WTC11 (cell line): Measurements from ENCODE around the gene PARP12. TPM values are rescaled to one million over a fixed set of nuclear protein-coding genes. Genes with fewer than 3 reads are reported as not detected.

ENCODE experiments used
- ATAC-seq: fragments of 200-7000 bp; cut with Tn5 transposase; 2 replicates; pipeline ENCODE4 v1.10.0; 2021; ENCODE audit warnings: mild to moderate bottlenecking, moderate library complexity
- CTCF ChIA-PET: fragments of 300-600 bp; sonication (Branson Sonifier 250); formaldehyde crosslinking; loops from one replicate; lab custom pipeline; 2021; ENCODE audit warnings: antibody characterized with exemption; lab: Charles Lee
- POLR2A ChIA-PET: fragments of 350-600 bp; sonication (Branson Sonifier 250); formaldehyde crosslinking; loops from one replicate; lab custom pipeline; 2021; ENCODE audit warnings: antibody characterized with exemption; lab: Charles Lee
- DNase-seq: peaks from one replicate; pipeline ENCODE4 v3.0.0; 2021; ENCODE audit warnings: low spot score
- H3K27ac Mint-ChIP-seq: 2 replicates; pipeline ENCODE4 v1.8.0; 2021; ENCODE audit warnings: mixed read lengths
- H3K27me3 Mint-ChIP-seq: 2 replicates; pipeline ENCODE4 v1.8.0; 2021; ENCODE audit warnings: low read depth, mild to moderate bottlenecking, moderate library complexity, mixed read lengths
- H3K36me3 Mint-ChIP-seq: 2 replicates; pipeline ENCODE4 v1.8.0; 2021; ENCODE audit warnings: mixed read lengths
- H3K4me1 Mint-ChIP-seq: 2 replicates; pipeline ENCODE4 v1.8.0; 2022; ENCODE audit warnings: mixed read lengths
- H3K4me3 Mint-ChIP-seq: 2 replicates; pipeline ENCODE4 v1.8.0; 2021; ENCODE audit warnings: mild to moderate bottlenecking, moderate library complexity, mixed read lengths
- H3K9me3 Mint-ChIP-seq: 2 replicates; pipeline ENCODE4 v1.8.0; 2021; ENCODE audit warnings: mixed read lengths
- ARID4B ChIP-seq: sonication (generic); formaldehyde crosslinking; IDR thresholded peaks from 2 replicates; pipeline ENCODE4 v1.8.0; 2023; ENCODE audit warnings: missing genetic modification reagents, mild to moderate bottlenecking, borderline replicate concordance
- ATF1 ChIP-seq: sonication (generic); formaldehyde crosslinking; IDR thresholded peaks from 2 replicates; pipeline ENCODE4 v1.8.1; 2023; ENCODE audit warnings: mild to moderate bottlenecking, moderate library complexity, missing genetic modification reagents
- ATF3 ChIP-seq: sonication (generic); formaldehyde crosslinking; conservative IDR thresholded peaks from 2 replicates; pipeline ENCODE4 v1.8.1; 2022; ENCODE audit warnings: mild to moderate bottlenecking, missing genetic modification reagents
- GABPB1 ChIP-seq: sonication (generic); formaldehyde crosslinking; IDR thresholded peaks from 2 replicates; pipeline ENCODE4 v1.8.1; 2023; ENCODE audit warnings: mild to moderate bottlenecking, missing genetic modification reagents
- IRF1 ChIP-seq: sonication (generic); formaldehyde crosslinking; IDR thresholded peaks from 2 replicates; pipeline ENCODE4 v1.8.0; 2023; ENCODE audit warnings: missing genetic modification reagents
- MAX ChIP-seq: sonication (generic); formaldehyde crosslinking; IDR thresholded peaks from 2 replicates; pipeline ENCODE4 v1.8.0; 2022; ENCODE audit warnings: mild to moderate bottlenecking, missing genetic modification reagents
- OVOL2 ChIP-seq: fragments of 250-450 bp; sonication (Bioruptor Pico); IDR thresholded peaks from 2 replicates; pipeline ENCODE4 v1.9.0; 2021; ENCODE audit warnings: mild to moderate bottlenecking, borderline replicate concordance
- RORB ChIP-seq: fragments of 250-450 bp; sonication (Bioruptor Pico); IDR thresholded peaks from 2 replicates; pipeline ENCODE4 v1.9.0; 2021; ENCODE audit warnings: mild to moderate bottlenecking
- TP53 ChIP-seq: sonication (generic); formaldehyde crosslinking; IDR thresholded peaks from 2 replicates; pipeline ENCODE4 v1.8.1; 2023; ENCODE audit warnings: mild to moderate bottlenecking, missing genetic modification reagents
- ZMAT4 ChIP-seq: fragments of 250-450 bp; sonication (Bioruptor Pico); IDR thresholded peaks from 2 replicates; pipeline ENCODE4 v1.9.0; 2021; ENCODE audit warnings: mild to moderate bottlenecking
- ZNF121 ChIP-seq: sonication (generic); formaldehyde crosslinking; IDR thresholded peaks from 2 replicates; pipeline ENCODE4 v1.8.0; 2023; ENCODE audit warnings: missing genetic modification reagents
- total RNA-seq: library from RNA; stranded (reverse); gene quantifications from 3 replicates; pipeline ENCODE4 v1.2.3, GENCODE V29; 2021
- TF ChIP-seq, protein P1 (sequence below): sonication (generic); formaldehyde crosslinking; IDR thresholded peaks from 2 replicates; pipeline ENCODE4 v1.8.1; 2022; ENCODE audit warnings: mild to moderate bottlenecking, missing genetic modification reagents, moderate library complexity, borderline replicate concordance
- TF ChIP-seq, protein P2 (sequence below): sonication (generic); formaldehyde crosslinking; IDR thresholded peaks from 2 replicates; pipeline ENCODE4 v1.8.0; 2022; ENCODE audit warnings: mild to moderate bottlenecking, missing genetic modification reagents

The PARP12 gene
- total RNA-seq, 1 experiment from 2014 or later, result 9.1 TPM

DNA sequence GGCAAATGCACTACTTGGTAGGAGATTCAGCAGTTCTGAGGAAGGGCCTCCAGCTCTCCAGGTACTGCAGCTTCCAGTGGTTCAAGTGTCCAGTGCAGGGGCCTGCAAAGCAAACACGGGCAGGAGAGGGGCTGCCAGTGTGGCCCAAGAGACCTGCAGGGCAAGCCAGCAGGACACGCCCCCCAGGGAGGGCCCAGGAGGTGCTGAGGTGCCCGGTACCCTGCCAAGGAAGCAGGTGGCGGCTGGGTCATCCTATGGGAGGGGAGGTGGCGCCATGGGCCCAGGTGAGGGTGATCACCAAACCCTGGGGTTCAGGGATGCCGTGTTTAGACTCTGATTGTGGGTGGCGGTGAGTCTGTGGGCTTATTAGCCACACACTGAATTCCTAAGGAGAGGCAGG is 45.7 kb downstream of the PARP12 start:
- H3K27ac Mint-ChIP-seq, result no peak overlapping the region
- ATAC-seq, result no peak
- ChIA-PET CTCF (interaction anchor here (1.0 to 2.0 kb wide), 6 partner anchors 11 to 517 kb away, joined by 3 to 12 read pairs (median 5); no protein-coding TSS in a partner anchor), POLR2A (no interaction called here)
- peaks cover 5% of the 10 kb centered on the region for H3K4me1 Mint-ChIP-seq
- no peak overlapping the region for H3K4me3 Mint-ChIP-seq
- no peaks in the 10 kb centered on the region for H3K36me3 Mint-ChIP-seq
- no peak for DNase-seq
- H3K9me3 Mint-ChIP-seq, result no peaks in the 10 kb centered on the region
- no peaks in the 10 kb centered on the region for H3K27me3 Mint-ChIP-seq
- TF ChIP-seq RORB (CRISPR knock-in tag) (no peak), ATF1 (CRISPR knock-in tag) (no peak), OVOL2 (no peak), TP53 (CRISPR knock-in tag) (no peak), ZNF121 (CRISPR knock-in tag) (no peak)
- TF ChIP-seq, protein P1, sequence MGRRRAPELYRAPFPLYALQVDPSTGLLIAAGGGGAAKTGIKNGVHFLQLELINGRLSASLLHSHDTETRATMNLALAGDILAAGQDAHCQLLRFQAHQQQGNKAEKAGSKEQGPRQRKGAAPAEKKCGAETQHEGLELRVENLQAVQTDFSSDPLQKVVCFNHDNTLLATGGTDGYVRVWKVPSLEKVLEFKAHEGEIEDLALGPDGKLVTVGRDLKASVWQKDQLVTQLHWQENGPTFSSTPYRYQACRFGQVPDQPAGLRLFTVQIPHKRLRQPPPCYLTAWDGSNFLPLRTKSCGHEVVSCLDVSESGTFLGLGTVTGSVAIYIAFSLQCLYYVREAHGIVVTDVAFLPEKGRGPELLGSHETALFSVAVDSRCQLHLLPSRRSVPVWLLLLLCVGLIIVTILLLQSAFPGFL (CRISPR knock-in tag), result no peak

DNA sequence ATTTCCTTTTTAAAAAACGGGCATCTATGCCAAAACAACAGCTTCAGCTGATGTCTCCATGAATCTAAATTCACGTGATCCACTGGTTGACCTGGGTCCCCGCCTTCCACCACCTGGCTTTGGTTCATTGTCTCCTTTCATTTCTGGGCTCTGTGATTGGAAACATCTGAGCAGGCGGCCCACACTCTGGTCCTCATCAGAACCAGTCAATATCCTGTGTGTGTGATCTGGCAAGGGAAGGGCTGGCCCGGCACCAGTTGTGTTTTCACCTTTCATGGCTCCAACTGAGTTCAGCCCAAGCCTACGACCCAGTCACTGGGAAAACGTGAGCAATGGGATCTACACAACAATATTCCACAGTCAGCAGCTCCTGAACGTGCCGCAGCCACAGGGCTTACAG is 46.2 kb downstream of the PARP12 start:
- peaks cover 9% of the 10 kb centered on the region for H3K4me1 Mint-ChIP-seq

DNA sequence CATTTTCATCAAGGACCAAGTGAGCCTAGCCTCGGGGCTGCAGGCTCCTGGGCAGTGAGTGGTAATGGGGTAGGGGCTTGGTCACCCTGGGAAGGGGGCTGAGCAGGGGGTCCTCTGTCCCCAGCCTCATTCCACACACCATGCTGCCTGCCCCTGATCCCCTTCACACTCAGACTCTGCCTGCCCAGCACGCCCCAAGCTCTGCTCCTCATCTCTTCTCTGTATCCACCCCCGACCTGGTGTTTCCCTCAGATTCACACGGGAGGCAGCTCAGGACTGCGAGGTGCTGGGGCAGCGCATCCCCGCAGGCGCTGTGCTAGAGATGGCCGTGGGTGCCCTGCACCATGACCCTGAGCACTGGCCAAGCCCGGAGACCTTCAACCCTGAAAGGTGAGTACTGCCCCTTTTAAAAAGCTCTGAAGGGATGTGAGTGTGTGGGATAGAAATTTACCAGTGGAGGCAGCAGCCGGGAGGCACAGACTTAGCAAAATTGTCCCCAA is 47.2 kb downstream of the PARP12 start:
- H3K36me3 Mint-ChIP-seq, result no peaks in the 10 kb centered on the region
- POLR2A ChIA-PET, result no interaction called here
- CTCF ChIA-PET, result interaction anchor here (1.3 kb wide), 1 partner anchor 516 kb away, joined by 4 read pairs; no protein-coding TSS in a partner anchor
- H3K27me3 Mint-ChIP-seq, result no peaks in the 10 kb centered on the region; the same call in 1 of the 2 replicates
- H3K4me3 Mint-ChIP-seq, result no peak overlapping the region
- DNase-seq (no peak), ATAC-seq (no peak)
- H3K27ac Mint-ChIP-seq, result no peak overlapping the region
- peaks cover 14% of the 10 kb centered on the region for H3K4me1 Mint-ChIP-seq
- no peaks in the 10 kb centered on the region for H3K9me3 Mint-ChIP-seq
- no peak for TF ChIP-seq IRF1
- no peak for TF ChIP-seq ZNF121 (CRISPR knock-in tag)
- no peak for TF ChIP-seq ZMAT4 (CRISPR knock-in tag)
- TF ChIP-seq, protein P2, sequence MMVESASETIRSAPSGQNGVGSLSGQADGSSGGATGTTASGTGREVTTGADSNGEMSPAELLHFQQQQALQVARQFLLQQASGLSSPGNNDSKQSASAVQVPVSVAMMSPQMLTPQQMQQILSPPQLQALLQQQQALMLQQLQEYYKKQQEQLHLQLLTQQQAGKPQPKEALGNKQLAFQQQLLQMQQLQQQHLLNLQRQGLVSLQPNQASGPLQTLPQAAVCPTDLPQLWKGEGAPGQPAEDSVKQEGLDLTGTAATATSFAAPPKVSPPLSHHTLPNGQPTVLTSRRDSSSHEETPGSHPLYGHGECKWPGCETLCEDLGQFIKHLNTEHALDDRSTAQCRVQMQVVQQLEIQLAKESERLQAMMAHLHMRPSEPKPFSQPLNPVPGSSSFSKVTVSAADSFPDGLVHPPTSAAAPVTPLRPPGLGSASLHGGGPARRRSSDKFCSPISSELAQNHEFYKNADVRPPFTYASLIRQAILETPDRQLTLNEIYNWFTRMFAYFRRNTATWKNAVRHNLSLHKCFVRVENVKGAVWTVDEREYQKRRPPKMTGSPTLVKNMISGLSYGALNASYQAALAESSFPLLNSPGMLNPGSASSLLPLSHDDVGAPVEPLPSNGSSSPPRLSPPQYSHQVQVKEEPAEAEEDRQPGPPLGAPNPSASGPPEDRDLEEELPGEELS (CRISPR knock-in tag), result no peak
- TF ChIP-seq GABPB1, result no peak

More for the DNA sequence above, 46.2 kb downstream of the PARP12 start:
- H3K9me3 Mint-ChIP-seq, result no peaks in the 10 kb centered on the region
- TF ChIP-seq ATF3 (CRISPR knock-in tag), result no peak
- no peak for TF ChIP-seq ARID4B (CRISPR knock-in tag)
- TF ChIP-seq MAX (CRISPR knock-in tag), result no peak
- TF ChIP-seq, all 79 proteins: peak for 0
- ATAC-seq (no peak), DNase-seq (no peak)
- POLR2A ChIA-PET, result no interaction called here
- CTCF ChIA-PET, result interaction anchor here (1.0 to 2.0 kb wide), 5 partner anchors 11 to 517 kb away, joined by 3 to 12 read pairs (median 4); no protein-coding TSS in a partner anchor
- no peak overlapping the region for H3K27ac Mint-ChIP-seq
- no peaks in the 10 kb centered on the region for H3K36me3 Mint-ChIP-seq
- H3K27me3 Mint-ChIP-seq, result no peaks in the 10 kb centered on the region
- H3K4me3 Mint-ChIP-seq, result no peak overlapping the region
